ENCODE results near the gene PPP1R1B.

The PPP1R1B gene

DNA sequence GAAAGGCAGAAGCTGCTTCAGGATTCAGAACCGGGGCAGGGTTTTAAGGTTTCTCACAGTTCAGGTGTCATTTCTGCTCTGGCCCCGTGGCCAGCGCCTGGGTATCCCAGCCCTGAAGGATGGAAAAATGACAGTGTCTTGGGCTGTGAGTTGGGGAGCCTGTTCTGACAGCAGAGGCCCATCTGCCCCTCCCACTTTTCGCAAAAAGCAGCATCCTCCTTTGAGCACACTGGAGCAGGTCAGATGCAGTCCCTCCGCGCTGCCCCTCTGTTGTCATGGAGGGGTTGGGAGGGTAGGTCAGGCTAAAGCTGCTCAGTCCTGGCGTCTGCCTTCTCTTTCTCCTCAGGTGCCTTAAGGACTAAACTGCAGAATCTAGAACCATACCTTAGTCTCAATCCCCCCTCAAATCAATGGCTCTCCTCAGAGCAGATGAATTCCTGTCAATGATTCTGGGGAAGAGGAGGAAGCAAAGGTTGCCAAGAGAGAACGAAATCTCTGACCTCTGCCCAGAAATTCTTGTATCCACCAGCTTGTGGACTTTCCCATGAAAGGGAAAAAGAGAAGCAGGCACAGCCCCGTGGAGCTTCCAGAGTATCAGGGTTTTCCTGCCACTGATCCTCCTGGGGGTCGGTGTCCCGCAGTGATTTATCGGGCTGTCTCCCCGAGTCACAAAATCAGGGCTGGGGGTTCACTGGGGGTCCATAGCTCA lies 26.3 kb upstream of the PPP1R1B start:
- DNase-seq (ENCODE audit: low read depth in 2 of 2), result no peak

- no peak for DNase-seq (ENCODE audit: low read depth in 2 of 2)
Measured at GRCh38 chr17:39600997-39601597, 25.7 kb upstream of the PPP1R1B start.

GRCh38 chr17:39601758-39602532 lies 24.8 kb upstream of the PPP1R1B start:
- DNase-seq (ENCODE audit: low read depth in 2 of 2), result no peak

DNA sequence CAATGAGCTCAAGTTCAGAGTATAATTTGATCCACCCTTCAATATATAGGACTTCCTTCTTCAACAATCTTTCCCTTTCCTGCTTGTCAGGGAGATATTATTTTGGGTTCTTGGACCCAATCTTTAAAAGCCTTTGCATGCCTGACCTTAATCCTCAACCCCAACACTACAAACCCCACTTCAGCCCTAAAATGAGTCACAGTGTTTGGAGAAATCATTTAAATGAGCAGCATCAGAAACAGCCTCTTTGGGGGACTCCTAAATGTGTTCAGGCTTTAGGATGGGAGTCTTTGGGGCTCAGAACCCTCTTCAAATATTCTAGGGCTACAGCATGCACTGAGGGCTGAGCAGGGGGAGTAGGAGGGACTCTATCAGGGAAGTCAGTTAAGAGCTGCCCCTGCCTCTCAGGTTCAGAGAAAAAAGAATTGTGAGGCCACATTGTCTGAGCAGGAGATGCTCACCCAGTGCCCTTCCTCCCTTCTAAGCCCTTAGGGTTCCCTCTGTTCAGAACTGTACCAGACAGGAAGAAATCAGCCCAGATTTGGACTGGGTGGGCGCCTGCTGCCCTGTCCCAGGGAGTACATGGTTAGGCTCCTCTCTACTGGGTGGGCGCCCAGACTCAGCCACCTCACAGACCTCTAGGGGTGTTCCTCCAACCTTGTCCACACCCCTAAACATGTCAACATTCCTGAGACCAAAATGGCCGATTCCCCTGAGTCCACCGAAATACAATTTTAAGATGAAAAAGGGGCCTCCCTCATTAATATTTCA lies 24.0 kb upstream of the PPP1R1B start:
- DNase-seq (ENCODE audit: low read depth in 2 of 2), result no peak

- DNase-seq (ENCODE audit: low read depth in 2 of 2), result no peak
Measured at GRCh38 chr17:39603304-39604016, 23.3 kb upstream of the PPP1R1B start.

GRCh38 chr17:39604911-39605491 lies 21.8 kb upstream of the PPP1R1B start:
- DNase-seq (ENCODE audit: low read depth in 2 of 2), result no peak

GRCh38 chr17:39605492-39606433 lies 21.0 kb upstream of the PPP1R1B start:
- no peak for DNase-seq (ENCODE audit: low read depth in 2 of 2)

- no peak for DNase-seq (ENCODE audit: low read depth in 2 of 2)
Measured at GRCh38 chr17:39606434-39607056, 20.2 kb upstream of the PPP1R1B start.

DNA sequence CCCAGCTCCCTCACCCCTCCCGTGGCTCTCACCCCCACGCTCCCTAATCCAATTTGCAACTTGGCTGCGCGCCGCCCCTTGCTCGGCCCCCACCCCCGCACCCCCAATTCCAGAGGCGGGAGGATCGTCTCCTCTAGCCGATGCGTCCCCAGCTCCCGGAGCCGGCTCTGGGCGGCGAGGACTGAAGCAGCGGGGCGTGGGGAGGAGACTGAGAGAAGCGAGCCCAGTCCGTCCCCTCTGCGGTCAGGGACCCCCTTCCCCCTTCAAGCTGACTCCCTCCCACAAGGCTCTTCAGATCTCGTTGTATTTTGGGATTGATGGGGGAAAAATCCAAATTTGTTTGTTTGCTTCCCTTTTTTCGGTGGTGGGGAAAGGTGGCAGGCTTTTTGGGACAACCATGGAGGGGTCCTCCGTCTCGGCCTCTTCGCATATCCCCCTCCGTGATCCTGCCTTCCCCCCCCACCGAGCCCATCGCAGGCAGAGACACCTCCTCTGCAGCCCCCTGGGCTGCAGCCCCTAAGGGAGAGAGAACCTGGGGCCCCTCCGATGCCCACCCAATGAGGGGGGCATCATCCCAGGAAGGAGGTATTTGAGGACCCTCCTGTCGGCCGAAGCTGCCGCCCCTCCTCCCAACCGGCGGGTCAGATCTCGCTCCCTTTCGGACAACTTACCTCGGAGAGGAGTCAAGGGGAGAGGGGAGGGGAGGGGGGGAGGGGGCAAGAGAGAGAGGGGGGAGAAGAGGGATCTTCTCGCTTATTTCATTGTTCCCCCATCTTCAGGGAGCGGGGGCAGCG lies 19.5 kb upstream of the PPP1R1B start:
- no peak for DNase-seq (ENCODE audit: low read depth in 2 of 2)

GRCh38 chr17:39607851-39608130 lies 19.0 kb upstream of the PPP1R1B start, which contains the start of gene NEUROD2:
Gene NEUROD2 (minus strand): TSS chr17:39607920. CDS start chr17:39606599, 1,321 bp downstream.
- no peak for DNase-seq (ENCODE audit: low read depth in 2 of 2)

- no peak for DNase-seq (ENCODE audit: low read depth in 2 of 2)
Measured at GRCh38 chr17:39608142-39608981, 18.4 kb upstream of the PPP1R1B start.

GRCh38 chr17:39609416-39610025 lies 17.2 kb upstream of the PPP1R1B start:
- no peak for DNase-seq (ENCODE audit: low read depth in 2 of 2)

- DNase-seq (ENCODE audit: low read depth in 2 of 2), result no peak
Measured at GRCh38 chr17:39611401-39612112, 15.2 kb upstream of the PPP1R1B start.

- no peak for DNase-seq (ENCODE audit: low read depth in 2 of 2)
Measured at GRCh38 chr17:39612291-39612894, 14.4 kb upstream of the PPP1R1B start.

- no peak for DNase-seq (ENCODE audit: low read depth in 2 of 2)
Measured at GRCh38 chr17:39612935-39613464, 13.8 kb upstream of the PPP1R1B start.

DNA sequence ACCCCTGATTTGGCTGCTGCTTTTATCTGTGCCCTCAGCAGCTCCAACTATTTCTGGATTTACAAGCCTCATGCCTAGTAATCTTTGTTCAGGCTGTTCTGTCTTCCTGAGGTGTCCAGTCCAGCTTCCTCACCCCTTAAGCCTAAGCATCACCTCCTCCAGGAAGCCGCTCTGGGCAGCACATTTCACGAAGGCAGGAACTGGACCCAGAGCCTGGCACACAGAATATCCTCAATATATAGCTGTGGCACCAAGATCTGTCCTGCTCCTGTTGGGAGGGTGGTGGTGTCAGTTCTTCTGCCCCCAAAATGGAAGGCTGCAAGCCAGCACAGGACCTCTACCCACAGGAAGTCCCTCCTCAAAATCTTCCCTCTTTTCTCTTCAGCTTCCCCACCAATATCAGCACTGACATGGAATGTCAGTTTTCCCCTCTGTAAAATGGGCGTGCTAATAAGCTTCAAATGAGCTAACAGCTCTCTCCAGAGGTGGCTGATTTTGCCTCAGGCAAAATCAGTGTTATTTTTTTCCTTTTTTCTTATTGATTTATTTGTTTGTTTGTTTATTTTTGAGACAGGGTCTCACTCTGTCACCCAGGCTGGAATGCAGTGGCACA lies 12.1 kb upstream of the PPP1R1B start:
- DNase-seq (ENCODE audit: low read depth in 2 of 2), result no peak
